PFSK-1 (cell line): ENCODE data around the gene MLYCD.

Source experiments
- POLR2AphosphoS5 ChIP-seq: IDR thresholded peaks from 2 replicates; pipeline ENCODE4 v1.6.1; 2012; ENCODE audit warnings: low read depth, mild to moderate bottlenecking, control low read depth, low read length, moderate library complexity
- SIN3A ChIP-seq: IDR thresholded peaks from 2 replicates; pipeline ENCODE4 v1.6.1; 2012; ENCODE audit warnings: mild to moderate bottlenecking, low read length, moderate library complexity, borderline replicate concordance; ENCODE audit not compliant: insufficient read depth
- TAF1 ChIP-seq: IDR thresholded peaks from 2 replicates; pipeline ENCODE4 v1.6.1; 2012; ENCODE audit warnings: low read length, control low read depth, borderline replicate concordance; ENCODE audit not compliant: insufficient read depth
- TF ChIP-seq, protein P1 (sequence below), 2 experiments: IDR thresholded peaks; 2 replicates each; pipeline versions ENCODE4 v1.6.1 to v1.8.0; 2011 to 2012; ENCODE audit warnings: low read depth in 2 of 2, low read length in 2 of 2, control low read depth in 1 of 2, inconsistent platforms in 1 of 2, mild to moderate bottlenecking in 1 of 2, moderate library complexity in 1 of 2; ENCODE audit not compliant: insufficient read depth in 1 of 2

DNA sequence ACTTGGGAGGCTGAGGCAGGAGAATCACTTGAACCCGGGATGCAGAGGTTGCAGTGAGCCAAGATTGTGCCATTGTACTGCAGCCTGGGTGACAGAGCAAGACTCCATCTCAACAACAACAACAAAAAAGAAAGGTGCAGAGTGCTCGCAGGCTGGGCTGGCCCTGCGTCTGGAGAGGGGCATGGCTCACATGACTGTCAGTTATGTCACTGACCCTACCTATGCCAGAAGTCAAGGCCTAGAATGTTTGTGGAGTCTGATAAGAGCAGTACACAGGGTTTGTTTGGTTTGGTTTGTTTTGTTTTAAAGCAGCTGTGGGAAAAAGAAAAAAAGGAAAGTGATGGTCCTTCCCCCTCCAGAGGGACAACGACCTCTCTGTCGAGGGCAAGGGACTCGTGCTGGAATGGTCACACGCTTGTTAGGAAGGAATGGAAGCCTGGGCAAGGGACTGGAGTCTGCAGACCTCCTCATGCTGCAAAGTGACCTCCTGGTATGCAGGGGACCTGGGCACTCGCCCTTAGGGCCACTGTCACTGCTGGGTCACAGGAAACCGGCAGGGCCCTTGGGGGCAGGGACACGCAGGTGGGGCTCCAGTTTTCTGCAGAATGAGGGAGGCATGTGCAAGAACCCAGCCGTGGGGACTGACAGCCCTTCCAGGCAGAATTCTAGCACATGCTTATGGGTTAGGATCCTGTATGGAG, 44.0 kb downstream of the MLYCD start:
- no peak for TF ChIP-seq SIN3A
- TF ChIP-seq TAF1: no peak
- no peak for TF ChIP-seq POLR2AphosphoS5
- TF ChIP-seq, protein P1, sequence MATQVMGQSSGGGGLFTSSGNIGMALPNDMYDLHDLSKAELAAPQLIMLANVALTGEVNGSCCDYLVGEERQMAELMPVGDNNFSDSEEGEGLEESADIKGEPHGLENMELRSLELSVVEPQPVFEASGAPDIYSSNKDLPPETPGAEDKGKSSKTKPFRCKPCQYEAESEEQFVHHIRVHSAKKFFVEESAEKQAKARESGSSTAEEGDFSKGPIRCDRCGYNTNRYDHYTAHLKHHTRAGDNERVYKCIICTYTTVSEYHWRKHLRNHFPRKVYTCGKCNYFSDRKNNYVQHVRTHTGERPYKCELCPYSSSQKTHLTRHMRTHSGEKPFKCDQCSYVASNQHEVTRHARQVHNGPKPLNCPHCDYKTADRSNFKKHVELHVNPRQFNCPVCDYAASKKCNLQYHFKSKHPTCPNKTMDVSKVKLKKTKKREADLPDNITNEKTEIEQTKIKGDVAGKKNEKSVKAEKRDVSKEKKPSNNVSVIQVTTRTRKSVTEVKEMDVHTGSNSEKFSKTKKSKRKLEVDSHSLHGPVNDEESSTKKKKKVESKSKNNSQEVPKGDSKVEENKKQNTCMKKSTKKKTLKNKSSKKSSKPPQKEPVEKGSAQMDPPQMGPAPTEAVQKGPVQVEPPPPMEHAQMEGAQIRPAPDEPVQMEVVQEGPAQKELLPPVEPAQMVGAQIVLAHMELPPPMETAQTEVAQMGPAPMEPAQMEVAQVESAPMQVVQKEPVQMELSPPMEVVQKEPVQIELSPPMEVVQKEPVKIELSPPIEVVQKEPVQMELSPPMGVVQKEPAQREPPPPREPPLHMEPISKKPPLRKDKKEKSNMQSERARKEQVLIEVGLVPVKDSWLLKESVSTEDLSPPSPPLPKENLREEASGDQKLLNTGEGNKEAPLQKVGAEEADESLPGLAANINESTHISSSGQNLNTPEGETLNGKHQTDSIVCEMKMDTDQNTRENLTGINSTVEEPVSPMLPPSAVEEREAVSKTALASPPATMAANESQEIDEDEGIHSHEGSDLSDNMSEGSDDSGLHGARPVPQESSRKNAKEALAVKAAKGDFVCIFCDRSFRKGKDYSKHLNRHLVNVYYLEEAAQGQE (IDR thresholded peaks at IDR 0.05; ENCODE audit: insufficient read depth in 1 of 2, low read depth in 2 of 2, low read length in 2 of 2): no peak
